ENCODE data around the gene NKTR. TPM values are rescaled to one million over a fixed set of nuclear protein-coding genes. Genes with fewer than 3 reads are reported as not detected.

The NKTR gene
- total RNA-seq, 4 donors from 2014 or later: 47.7 to 328 (median 66.8) TPM

DNA sequence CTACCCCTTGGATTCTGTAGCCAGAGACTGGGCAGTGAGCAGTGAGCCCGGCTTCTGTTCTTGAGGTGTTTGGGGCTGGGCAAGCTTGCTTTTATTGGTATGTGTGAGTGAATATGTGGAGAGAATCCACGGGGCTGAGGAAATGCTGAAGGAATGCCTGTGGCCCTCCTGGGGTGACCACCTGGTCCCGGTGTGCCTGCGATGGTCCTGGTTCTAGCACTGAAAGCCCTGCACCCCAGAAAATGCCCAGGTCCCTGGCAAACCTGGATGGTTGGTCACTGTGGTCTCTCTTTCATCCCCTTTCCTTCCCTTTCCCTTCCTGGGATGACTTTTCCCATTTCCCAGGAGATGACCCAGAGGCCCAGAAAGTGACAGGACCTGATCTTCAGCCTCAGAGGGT lies 57.2 kb downstream of the NKTR start:
- DNase-seq (ENCODE audit: low spot score in 2 of 2): no peak
- H3K36me3 ChIP-seq: peaks cover 7% of the 10 kb centered on the region
- no peaks in the 10 kb centered on the region for H3K27me3 ChIP-seq
- WGBS: 67% methylated on average over 3 of the region's 4 CpGs
- TF ChIP-seq EP300 (IDR thresholded peaks at IDR 0.05) (no peak), POLR2AphosphoS5 (IDR thresholded peaks at IDR 0.05) (no peak), POLR2A (IDR thresholded peaks at IDR 0.05) (no peak)
- TF ChIP-seq, protein P1, sequence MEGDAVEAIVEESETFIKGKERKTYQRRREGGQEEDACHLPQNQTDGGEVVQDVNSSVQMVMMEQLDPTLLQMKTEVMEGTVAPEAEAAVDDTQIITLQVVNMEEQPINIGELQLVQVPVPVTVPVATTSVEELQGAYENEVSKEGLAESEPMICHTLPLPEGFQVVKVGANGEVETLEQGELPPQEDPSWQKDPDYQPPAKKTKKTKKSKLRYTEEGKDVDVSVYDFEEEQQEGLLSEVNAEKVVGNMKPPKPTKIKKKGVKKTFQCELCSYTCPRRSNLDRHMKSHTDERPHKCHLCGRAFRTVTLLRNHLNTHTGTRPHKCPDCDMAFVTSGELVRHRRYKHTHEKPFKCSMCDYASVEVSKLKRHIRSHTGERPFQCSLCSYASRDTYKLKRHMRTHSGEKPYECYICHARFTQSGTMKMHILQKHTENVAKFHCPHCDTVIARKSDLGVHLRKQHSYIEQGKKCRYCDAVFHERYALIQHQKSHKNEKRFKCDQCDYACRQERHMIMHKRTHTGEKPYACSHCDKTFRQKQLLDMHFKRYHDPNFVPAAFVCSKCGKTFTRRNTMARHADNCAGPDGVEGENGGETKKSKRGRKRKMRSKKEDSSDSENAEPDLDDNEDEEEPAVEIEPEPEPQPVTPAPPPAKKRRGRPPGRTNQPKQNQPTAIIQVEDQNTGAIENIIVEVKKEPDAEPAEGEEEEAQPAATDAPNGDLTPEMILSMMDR (IDR thresholded peaks at IDR 0.05): no peak
- H3K27ac ChIP-seq: no peak overlapping the region
- H3K4me3 ChIP-seq: no peak overlapping the region
- H3K9me3 ChIP-seq: no peaks in the 10 kb centered on the region
- H3K4me1 ChIP-seq: peaks cover 34% of the 10 kb centered on the region

DNA sequence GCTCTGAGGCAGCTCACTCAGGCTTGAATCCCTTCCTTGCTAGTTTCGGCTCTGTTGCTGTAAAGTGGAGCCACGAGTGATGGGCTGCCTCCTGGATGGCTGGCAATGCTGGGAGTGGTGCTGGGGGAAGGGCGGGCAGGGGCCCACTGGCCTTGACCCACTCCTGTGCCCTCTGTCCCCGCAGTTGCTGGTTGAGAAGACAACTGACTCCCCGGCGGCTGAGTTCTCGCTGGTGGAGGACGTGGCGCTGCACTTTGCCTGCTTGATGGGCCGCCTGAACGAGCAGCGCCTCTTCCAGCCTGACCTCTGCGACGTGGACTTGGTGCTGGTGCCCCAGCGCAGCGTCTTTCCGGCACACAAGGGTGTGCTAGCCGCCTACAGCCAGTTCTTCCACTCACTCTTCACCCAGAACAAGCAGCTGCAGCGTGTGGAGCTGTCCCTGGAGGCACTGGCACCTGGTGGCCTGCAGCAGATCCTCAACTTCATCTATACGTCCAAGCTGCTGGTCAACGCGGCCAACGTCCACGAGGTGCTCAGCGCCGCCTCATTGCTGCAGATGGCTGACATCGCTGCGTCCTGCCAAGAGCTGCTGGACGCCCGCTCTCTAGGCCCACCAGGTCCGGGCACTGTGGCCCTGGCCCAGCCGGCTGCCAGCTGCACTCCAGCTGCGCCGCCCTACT lies 57.7 kb downstream of the NKTR start:
- Histone ChIP-seq H3K27ac (no peak overlapping the region), H3K27me3 (no peaks in the 10 kb centered on the region), H3K9me3 (no peaks in the 10 kb centered on the region), H3K4me3 (no peak overlapping the region), H3K36me3 (peaks cover 7% of the 10 kb centered on the region), H3K4me1 (peaks cover 29% of the 10 kb centered on the region)
- DNase-seq (ENCODE audit: low spot score in 2 of 2): no peak
- TF ChIP-seq POLR2AphosphoS5 (IDR thresholded peaks at IDR 0.05) (no peak), POLR2A (IDR thresholded peaks at IDR 0.05) (no peak), EP300 (IDR thresholded peaks at IDR 0.05) (no peak)
- TF ChIP-seq, protein P1 (IDR thresholded peaks at IDR 0.05): no peak
- 82% methylated on average over 9 of the region's 34 CpGs for WGBS

DNA sequence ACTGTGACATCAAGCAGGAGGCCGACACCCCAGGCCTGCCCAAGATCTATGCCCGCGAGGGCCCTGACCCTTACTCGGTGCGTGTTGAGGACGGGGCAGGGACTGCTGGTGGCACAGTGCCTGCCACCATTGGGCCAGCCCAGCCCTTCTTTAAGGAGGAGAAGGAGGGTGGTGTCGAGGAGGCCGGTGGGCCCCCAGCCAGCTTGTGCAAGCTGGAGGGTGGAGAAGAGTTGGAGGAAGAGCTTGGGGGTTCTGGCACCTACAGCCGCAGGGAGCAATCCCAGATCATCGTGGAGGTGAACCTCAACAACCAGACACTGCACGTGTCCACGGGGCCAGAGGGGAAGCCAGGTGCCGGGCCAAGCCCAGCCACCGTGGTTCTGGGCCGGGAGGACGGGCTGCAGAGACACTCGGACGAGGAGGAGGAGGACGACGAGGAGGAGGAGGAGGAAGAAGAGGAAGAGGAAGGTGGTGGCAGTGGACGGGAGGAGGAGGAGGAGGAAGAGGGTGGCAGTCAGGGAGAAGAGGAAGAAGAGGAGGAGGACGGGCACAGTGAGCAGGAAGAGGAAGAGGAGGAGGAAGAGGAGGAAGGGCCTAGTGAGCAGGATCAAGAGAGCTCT lies 58.4 kb downstream of the NKTR start:
- peaks cover 22% of the 10 kb centered on the region for H3K4me1 ChIP-seq
- no peak overlapping the region for H3K4me3 ChIP-seq
- H3K9me3 ChIP-seq: no peaks in the 10 kb centered on the region
- H3K36me3 ChIP-seq: peaks cover 7% of the 10 kb centered on the region
- TF ChIP-seq POLR2A (IDR thresholded peaks at IDR 0.05) (no peak), POLR2AphosphoS5 (IDR thresholded peaks at IDR 0.05) (no peak), EP300 (IDR thresholded peaks at IDR 0.05) (no peak)
- TF ChIP-seq, protein P1 (IDR thresholded peaks at IDR 0.05): no peak
- 71% methylated on average over 21 of the region's 22 CpGs for WGBS
- no peaks in the 10 kb centered on the region for H3K27me3 ChIP-seq
- H3K27ac ChIP-seq: no peak overlapping the region
- DNase-seq (ENCODE audit: low spot score in 2 of 2): no peak

DNA sequence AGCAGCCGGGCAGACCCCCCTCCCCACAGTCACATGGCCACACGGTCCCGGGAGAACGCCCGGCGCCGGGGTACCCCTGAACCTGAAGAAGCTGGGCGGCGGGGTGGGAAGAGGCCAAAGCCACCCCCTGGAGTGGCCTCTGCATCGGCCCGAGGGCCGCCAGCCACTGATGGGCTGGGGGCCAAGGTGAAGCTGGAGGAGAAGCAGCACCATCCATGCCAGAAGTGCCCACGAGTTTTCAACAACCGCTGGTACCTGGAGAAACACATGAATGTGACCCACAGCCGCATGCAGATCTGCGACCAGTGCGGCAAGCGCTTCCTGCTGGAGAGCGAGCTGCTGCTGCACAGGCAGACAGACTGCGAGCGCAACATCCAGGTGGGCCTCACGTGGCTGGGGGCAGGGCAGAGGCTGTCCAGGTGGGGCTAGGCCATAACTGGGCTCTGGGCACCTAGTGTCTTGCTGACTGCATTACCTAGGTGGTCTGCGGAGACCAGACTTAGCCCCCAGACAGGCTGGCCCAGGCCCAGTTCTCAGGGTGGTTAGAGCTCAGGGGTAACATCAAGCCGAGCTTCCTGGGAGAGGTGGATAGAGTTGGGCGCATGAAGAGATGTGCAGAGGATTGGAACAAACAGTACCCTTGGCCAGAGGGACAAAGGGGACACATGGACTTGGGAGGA lies 59.1 kb downstream of the NKTR start:
- no peak overlapping the region for H3K27ac ChIP-seq
- peaks cover 21% of the 10 kb centered on the region for H3K4me1 ChIP-seq
- no peaks in the 10 kb centered on the region for H3K9me3 ChIP-seq
- H3K36me3 ChIP-seq: peaks cover 7% of the 10 kb centered on the region
- H3K4me3 ChIP-seq: no peak overlapping the region
- DNase-seq (ENCODE audit: low spot score in 2 of 2): no peak
- 91% methylated on average over 13 of the region's 25 CpGs for WGBS
- no peaks in the 10 kb centered on the region for H3K27me3 ChIP-seq
- no peak for TF ChIP-seq EP300 (IDR thresholded peaks at IDR 0.05)
- TF ChIP-seq POLR2AphosphoS5 (IDR thresholded peaks at IDR 0.05): no peak
- no peak for TF ChIP-seq POLR2A (IDR thresholded peaks at IDR 0.05)
- TF ChIP-seq, protein P1 (IDR thresholded peaks at IDR 0.05): no peak

DNA sequence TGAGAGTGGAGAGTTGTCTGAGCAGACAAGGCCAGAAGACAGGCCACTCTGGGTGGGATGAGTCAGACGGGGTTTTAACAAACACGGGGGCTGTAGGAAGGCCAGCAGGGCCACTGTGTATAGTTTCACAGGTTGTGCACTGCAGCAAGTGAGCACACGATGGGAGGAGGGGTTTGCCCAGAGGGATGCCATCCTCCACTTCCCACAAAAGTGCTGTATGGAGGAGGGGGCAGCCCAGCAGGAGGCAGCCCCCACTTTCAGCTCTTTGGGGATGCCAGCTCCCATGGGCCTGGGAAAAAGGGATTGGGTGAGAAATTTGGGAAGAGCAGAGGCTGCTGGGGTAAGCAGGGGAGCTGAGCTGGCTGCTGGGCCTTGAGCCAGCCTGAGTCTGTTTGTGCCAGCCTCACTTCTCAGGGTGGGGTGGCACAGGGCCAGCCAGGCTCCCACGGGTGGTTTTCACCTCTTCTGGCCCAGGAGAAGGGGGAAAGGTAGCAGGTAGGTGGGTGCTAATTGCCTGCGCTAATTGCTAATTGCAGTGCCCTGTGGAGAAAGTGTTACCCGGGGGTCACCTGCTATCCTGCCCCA lies 59.7 kb downstream of the NKTR start:
- Histone ChIP-seq H3K27ac (no peak overlapping the region), H3K4me3 (no peak overlapping the region), H3K9me3 (no peaks in the 10 kb centered on the region), H3K4me1 (peaks cover 17% of the 10 kb centered on the region), H3K36me3 (peaks cover 7% of the 10 kb centered on the region), H3K27me3 (no peaks in the 10 kb centered on the region)
- DNase-seq (ENCODE audit: low spot score in 2 of 2): no peak
- TF ChIP-seq EP300 (IDR thresholded peaks at IDR 0.05) (no peak), POLR2AphosphoS5 (IDR thresholded peaks at IDR 0.05) (no peak), POLR2A (IDR thresholded peaks at IDR 0.05) (no peak)
- TF ChIP-seq, protein P1 (IDR thresholded peaks at IDR 0.05): no peak
- WGBS: 39% methylated on average over 6 of the region's 6 CpGs

All from suprapubic skin (tissue), 4 donors.